Keratinocyte (primary cell): ENCODE results near the gene ARHGAP22. TPM values are rescaled to one million over a fixed set of nuclear protein-coding genes. Genes with fewer than 3 reads are reported as not detected.

Experiments
- DNase-seq: peaks from one replicate; pipeline ENCODE4 v3.0.0-alpha.2; 2011; ENCODE audit warnings: low read depth, missing footprints, low spot score
- FAIRE-seq: peaks from 2 replicates; lab custom pipeline; 2011; peaks lifted over from hg19 to GRCh38; lab: Jason Lieb, UNC
- H2AFZ ChIP-seq: 2 replicates; pipeline ENCODE4 v1.6.0; 2012; ENCODE audit warnings: low read length, control low read depth, inconsistent platforms; ENCODE audit not compliant: control insufficient read depth
- H3K27ac ChIP-seq: 2 replicates; pipeline ENCODE4 v1.5.1; 2011; ENCODE audit warnings: low read length; ENCODE audit not compliant: control insufficient read depth, insufficient read depth
- H3K27me3 ChIP-seq: 3 replicates; pipeline ENCODE4 v1.6.0; 2011; ENCODE audit warnings: low read length; ENCODE audit not compliant: control insufficient read depth, insufficient read depth; ENCODE audit errors: extremely low read depth
- H3K36me3 ChIP-seq, 2 experiments: 2 replicates in 1 of 2; 3 replicates in 1 of 2; pipeline ENCODE4 v1.5.1; 2011; ENCODE audit warnings: low read length in 2 of 2, mild to moderate bottlenecking in 1 of 2; ENCODE audit not compliant: control insufficient read depth in 2 of 2, insufficient read depth in 2 of 2; ENCODE audit errors: extremely low read depth in 1 of 2
- H3K4me1 ChIP-seq: 3 replicates; pipeline ENCODE4 v1.5.1; 2011; ENCODE audit warnings: low read length; ENCODE audit not compliant: control insufficient read depth, insufficient read depth; ENCODE audit errors: extremely low read depth
- H3K4me2 ChIP-seq: 3 replicates; pipeline ENCODE4 v1.6.0; 2011; ENCODE audit warnings: low read depth, low read length; ENCODE audit not compliant: control insufficient read depth, insufficient read depth; ENCODE audit errors: extremely low read depth
- H3K4me3 ChIP-seq, 3 experiments: fragments of 200-600 bp in 1 of 3; sonication (generic) in 1 of 3; 2 replicates in 2 of 3; 3 replicates in 1 of 3; pipeline ENCODE4 v1.5.1; 2011 to 2016; ENCODE audit warnings: low read length in 3 of 3, mild to moderate bottlenecking in 3 of 3, control low read depth in 2 of 3, inconsistent platforms in 1 of 3, low read depth in 1 of 3, mixed read lengths in 1 of 3, mixed run types in 1 of 3, moderate library complexity in 1 of 3; ENCODE audit not compliant: control insufficient read depth in 2 of 3, insufficient read depth in 2 of 3; ENCODE audit errors: extremely low read depth in 1 of 3
- H3K79me2 ChIP-seq: 2 replicates; pipeline ENCODE4 v1.6.0; 2012; ENCODE audit warnings: low read length; ENCODE audit not compliant: control insufficient read depth, insufficient read depth
- H3K9ac ChIP-seq: 3 replicates; pipeline ENCODE4 v1.6.0; 2011; ENCODE audit warnings: low read length; ENCODE audit not compliant: control insufficient read depth, insufficient read depth; ENCODE audit errors: extremely low read depth
- H3K9me1 ChIP-seq: 3 replicates; pipeline ENCODE4 v1.6.0; 2011; ENCODE audit warnings: low read length; ENCODE audit not compliant: control insufficient read depth, insufficient read depth; ENCODE audit errors: extremely low read depth
- H3K9me3 ChIP-seq: 2 replicates; pipeline ENCODE4 v1.5.1; 2012; ENCODE audit warnings: low read depth, low read length; ENCODE audit not compliant: control insufficient read depth
- H4K20me1 ChIP-seq: 3 replicates; pipeline ENCODE4 v1.6.0; 2011; ENCODE audit warnings: low read length; ENCODE audit not compliant: control insufficient read depth, insufficient read depth; ENCODE audit errors: extremely low read depth
- CTCF ChIP-seq, 3 experiments: IDR thresholded peaks in 1 of 3; conservative IDR thresholded peaks in 1 of 3; optimal IDR thresholded peaks in 1 of 3; 2 replicates in 2 of 3; 3 replicates in 1 of 3; pipeline versions ENCODE3 to v1.5.1; 2011; ENCODE audit warnings: low read length in 3 of 3, mild to moderate bottlenecking in 3 of 3, moderate library complexity in 2 of 3, control low read depth in 1 of 3, inconsistent platforms in 1 of 3; ENCODE audit not compliant: insufficient read depth in 2 of 3; ENCODE audit errors: extremely low read depth in 1 of 3
- EZH2 ChIP-seq: IDR thresholded peaks from one replicate; pipeline ENCODE4 v1.6.1; 2012; ENCODE audit warnings: inconsistent platforms, mild to moderate bottlenecking, low read length, moderate library complexity
- dilution Hi-C: fragments of 300-500 bp; cut with MboI; formaldehyde crosslinking; loops from one replicate; pipeline ENCODE4 v1.7.0; 2020; ENCODE audit warnings: low sequenced_read_pairs; ENCODE audit not compliant: extremely low pct_ligation_motif_present
- polyA plus RNA-seq, 5 experiments: library from polyadenylated mRNA; depleted of rRNA in 3 of 5; stranded (reverse) in 3 of 5; stranded (forward) in 1 of 5; unstranded in 1 of 5; fragments of >200 nt; gene quantifications; 1 replicate in 1 of 5; 2 replicates in 3 of 5; 3 replicates in 1 of 5; pipeline versions ENCODE4 v1.2.1 to v1.2.3, GENCODE V29; 2011 to 2012; ENCODE audit warnings: missing spikeins in 2 of 5, low read depth in 1 of 5, low replicate concordance in 1 of 5

ARHGAP22 gene
- polyA plus RNA-seq, 1 donor (not counting 4 experiments of a cell fraction or from before 2014, with no cell fraction given), result 4.9 TPM

GRCh38 chr10:48406204-48406603 is 198.7 kb downstream of the ARHGAP22 start:
- H3K9ac ChIP-seq, result no peak overlapping the region
- dilution Hi-C loops, result no loop called here
- H4K20me1 ChIP-seq, result no peaks in the 10 kb centered on the region
- no peaks in the 10 kb centered on the region for H3K9me3 ChIP-seq
- no peaks in the 10 kb centered on the region for H3K79me2 ChIP-seq
- no peak overlapping the region for H3K27ac ChIP-seq
- H3K4me3 ChIP-seq, result no peak overlapping the region
- H2AFZ ChIP-seq, result no peak overlapping the region
- H3K9me1 ChIP-seq, result no peaks in the 10 kb centered on the region
- no peaks in the 10 kb centered on the region for H3K27me3 ChIP-seq
- no peak overlapping the region for H3K4me2 ChIP-seq
- no peaks in the 10 kb centered on the region for H3K36me3 ChIP-seq
- peaks cover 8% of the 10 kb centered on the region for H3K4me1 ChIP-seq
- peak; percentile 92 for FAIRE-seq
- TF ChIP-seq CTCF (optimal IDR thresholded peaks at IDR 0.05 in 1 of 3, IDR thresholded peaks at IDR 0.05 in 1 of 3, conservative IDR thresholded peaks at IDR 0.05 in 1 of 3; ENCODE audit: extremely low read depth in 1 of 3, insufficient read depth in 2 of 3, low read length in 3 of 3), result peak in 2 of 3 experiments; percentile 35 to 41
- no peak for TF ChIP-seq EZH2
- no peak for DNase-seq

- no peaks in the 10 kb centered on the region for H4K20me1 ChIP-seq
- H2AFZ ChIP-seq, result no peak overlapping the region
- FAIRE-seq (no peak), DNase-seq (no peak)
- no peaks in the 10 kb centered on the region for H3K9me3 ChIP-seq
- H3K9me1 ChIP-seq, result no peaks in the 10 kb centered on the region
- TF ChIP-seq CTCF (optimal IDR thresholded peaks at IDR 0.05 in 1 of 3, IDR thresholded peaks at IDR 0.05 in 1 of 3, conservative IDR thresholded peaks at IDR 0.05 in 1 of 3; ENCODE audit: extremely low read depth in 1 of 3, insufficient read depth in 2 of 3, low read length in 3 of 3), result no peak
- TF ChIP-seq EZH2, result no peak
- no peak overlapping the region for H3K4me3 ChIP-seq
- dilution Hi-C loops, result no loop called here
- no peak overlapping the region for H3K4me2 ChIP-seq
- H3K36me3 ChIP-seq, result no peaks in the 10 kb centered on the region
- no peaks in the 10 kb centered on the region for H3K27me3 ChIP-seq
- H3K79me2 ChIP-seq, result no peaks in the 10 kb centered on the region
- H3K27ac ChIP-seq, result no peak overlapping the region
- H3K4me1 ChIP-seq, result peaks cover 22% of the 10 kb centered on the region
- H3K9ac ChIP-seq, result no peak overlapping the region
These were observed 200.2 kb downstream of the ARHGAP22 start for GRCh38 chr10:48404646-48405045.
